ENCODE results near the gene BTBD9. TPM values are rescaled to one million over a fixed set of nuclear protein-coding genes. Genes with fewer than 3 reads are reported as not detected.

The BTBD9 gene
- total RNA-seq, 2 experiments from 2014 or later, result 8.2 to 12.2 TPM

- Mint-ChIP-seq H3K27me3 (no peaks in the 10 kb centered on the region), H3K9me3 (ENCODE audit: low read depth) (no peaks in the 10 kb centered on the region), H3K4me1 (peaks cover 4% of the 10 kb centered on the region), H3K4me3 (no peak overlapping the region), H3K27ac (no peak overlapping the region), H3K36me3 (ENCODE audit: low read depth) (no peaks in the 10 kb centered on the region)
- ChIA-PET CTCF (no interaction called here), POLR2A (no interaction called here)
- intact Hi-C loops (cut with DNase I, micrococcal nuclease), result no loop called here
- ATAC-seq (no peak), DNase-seq (no peak)
These were observed 421.5 kb downstream of the BTBD9 start for GRCh38 chr6:38218235-38218634.

- ChIA-PET CTCF (no interaction called here), POLR2A (no interaction called here)
- no peak for ATAC-seq
- H3K4me1 Mint-ChIP-seq, result peaks cover 4% of the 10 kb centered on the region
- H3K9me3 Mint-ChIP-seq (ENCODE audit: low read depth), result no peaks in the 10 kb centered on the region
- no peak for DNase-seq
- H3K4me3 Mint-ChIP-seq, result no peak overlapping the region
- H3K27ac Mint-ChIP-seq, result no peak overlapping the region
- H3K36me3 Mint-ChIP-seq (ENCODE audit: low read depth), result no peaks in the 10 kb centered on the region
- no peaks in the 10 kb centered on the region for H3K27me3 Mint-ChIP-seq
- intact Hi-C loops (cut with DNase I, micrococcal nuclease), result no loop called here
These were observed 423.3 kb downstream of the BTBD9 start for GRCh38 chr6:38216451-38216850.

- no peak overlapping the region for H3K27ac Mint-ChIP-seq
- H3K27me3 Mint-ChIP-seq, result no peaks in the 10 kb centered on the region
- no peak overlapping the region for H3K4me3 Mint-ChIP-seq
- intact Hi-C loops (cut with DNase I, micrococcal nuclease), result no loop called here
- H3K9me3 Mint-ChIP-seq (ENCODE audit: low read depth), result no peaks in the 10 kb centered on the region
- peaks cover 4% of the 10 kb centered on the region for H3K4me1 Mint-ChIP-seq
- no peaks in the 10 kb centered on the region for H3K36me3 Mint-ChIP-seq (ENCODE audit: low read depth)
- ATAC-seq (peak; percentile 33), DNase-seq (no peak)
- ChIA-PET POLR2A (no interaction called here), CTCF (interaction anchor here (0.6 to 1.3 kb wide), 2 partner anchors 9 to 19 kb away, joined by 3 read pairs; no protein-coding TSS in a partner anchor)
These were observed 423.9 kb downstream of the BTBD9 start for GRCh38 chr6:38215651-38216311.

GRCh38 chr6:38215225-38215624, 424.5 kb downstream of the BTBD9 start:
- intact Hi-C loops (cut with DNase I, micrococcal nuclease), result no loop called here
- H3K4me1 Mint-ChIP-seq, result peaks cover 6% of the 10 kb centered on the region
- no peaks in the 10 kb centered on the region for H3K36me3 Mint-ChIP-seq (ENCODE audit: low read depth)
- H3K27me3 Mint-ChIP-seq, result no peaks in the 10 kb centered on the region
- ATAC-seq (no peak), DNase-seq (no peak)
- no peak overlapping the region for H3K27ac Mint-ChIP-seq
- H3K9me3 Mint-ChIP-seq (ENCODE audit: low read depth), result no peaks in the 10 kb centered on the region
- CTCF ChIA-PET, result interaction anchor here (0.6 to 1.3 kb wide), 2 partner anchors 9 to 18 kb away, joined by 3 read pairs; no protein-coding TSS in a partner anchor
- H3K4me3 Mint-ChIP-seq, result no peak overlapping the region
- POLR2A ChIA-PET, result no interaction called here

- no peak overlapping the region for H3K4me3 Mint-ChIP-seq
- H3K9me3 Mint-ChIP-seq (ENCODE audit: low read depth), result no peaks in the 10 kb centered on the region
- ATAC-seq (no peak), DNase-seq (no peak)
- no peaks in the 10 kb centered on the region for H3K27me3 Mint-ChIP-seq
- peaks cover 8% of the 10 kb centered on the region for H3K4me1 Mint-ChIP-seq
- H3K36me3 Mint-ChIP-seq (ENCODE audit: low read depth), result no peaks in the 10 kb centered on the region
- ChIA-PET POLR2A (interaction anchor here (0.7 kb wide), 1 partner anchor 396 kb away, joined by 3 read pairs; no protein-coding TSS in a partner anchor), CTCF (interaction anchor here (0.6 kb wide), 1 partner anchor 371 kb away, joined by 4 read pairs; no protein-coding TSS in a partner anchor)
- no peak overlapping the region for H3K27ac Mint-ChIP-seq
- intact Hi-C loops (cut with DNase I, micrococcal nuclease), result no loop called here
These were observed 425.6 kb downstream of the BTBD9 start for GRCh38 chr6:38214159-38214558.

GRCh38 chr6:38213251-38213658, 426.5 kb downstream of the BTBD9 start:
- H3K4me1 Mint-ChIP-seq, result peaks cover 8% of the 10 kb centered on the region
- no peak overlapping the region for H3K27ac Mint-ChIP-seq
- H3K36me3 Mint-ChIP-seq (ENCODE audit: low read depth), result no peaks in the 10 kb centered on the region
- H3K4me3 Mint-ChIP-seq, result no peak overlapping the region
- CTCF ChIA-PET, result no interaction called here
- no peaks in the 10 kb centered on the region for H3K9me3 Mint-ChIP-seq (ENCODE audit: low read depth)
- H3K27me3 Mint-ChIP-seq, result no peaks in the 10 kb centered on the region
- no peak for ATAC-seq
- POLR2A ChIA-PET, result no interaction called here
- intact Hi-C loops (cut with DNase I, micrococcal nuclease), result no loop called here
- DNase-seq, result no peak

GRCh38 chr6:38212579-38212978, 427.1 kb downstream of the BTBD9 start:
- Mint-ChIP-seq H3K27me3 (no peaks in the 10 kb centered on the region), H3K27ac (no peak overlapping the region), H3K36me3 (ENCODE audit: low read depth) (no peaks in the 10 kb centered on the region), H3K9me3 (ENCODE audit: low read depth) (no peaks in the 10 kb centered on the region), H3K4me1 (peaks cover 8% of the 10 kb centered on the region), H3K4me3 (no peak overlapping the region)
- DNase-seq, result no peak
- ChIA-PET POLR2A (no interaction called here), CTCF (no interaction called here)
- intact Hi-C loops (cut with DNase I, micrococcal nuclease), result no loop called here
- ATAC-seq, result no peak

- ChIA-PET CTCF (no interaction called here), POLR2A (no interaction called here)
- intact Hi-C loops (cut with DNase I, micrococcal nuclease), result no loop called here
- Mint-ChIP-seq H3K9me3 (ENCODE audit: low read depth) (no peaks in the 10 kb centered on the region), H3K27ac (no peak overlapping the region), H3K4me3 (no peak overlapping the region), H3K27me3 (no peaks in the 10 kb centered on the region), H3K36me3 (ENCODE audit: low read depth) (no peaks in the 10 kb centered on the region), H3K4me1 (peaks cover 8% of the 10 kb centered on the region)
- no peak for DNase-seq
- no peak for ATAC-seq
These were observed 427.6 kb downstream of the BTBD9 start for GRCh38 chr6:38212116-38212515.

GRCh38 chr6:38209371-38210260, 430.1 kb downstream of the BTBD9 start:
- intact Hi-C loops (cut with DNase I, micrococcal nuclease), result no loop called here
- H3K27me3 Mint-ChIP-seq, result no peaks in the 10 kb centered on the region
- DNase-seq (no peak), ATAC-seq (no peak)
- POLR2A ChIA-PET, result no interaction called here
- no peaks in the 10 kb centered on the region for H3K36me3 Mint-ChIP-seq (ENCODE audit: low read depth)
- no peak overlapping the region for H3K27ac Mint-ChIP-seq
- no peak overlapping the region for H3K4me3 Mint-ChIP-seq
- H3K4me1 Mint-ChIP-seq, result peaks cover 6% of the 10 kb centered on the region
- CTCF ChIA-PET, result interaction anchor here (0.8 to 0.9 kb wide), 2 partner anchors 51 to 161 kb away, joined by 3 read pairs; no protein-coding TSS in a partner anchor
- peaks cover 2% of the 10 kb centered on the region for H3K9me3 Mint-ChIP-seq (ENCODE audit: low read depth)

- DNase-seq (no peak), ATAC-seq (no peak)
- ChIA-PET CTCF (interaction anchor here (0.6 kb wide), 1 partner anchor 627 kb away, joined by 3 read pairs; no protein-coding TSS in a partner anchor), POLR2A (no interaction called here)
- Mint-ChIP-seq H3K27me3 (no peaks in the 10 kb centered on the region), H3K27ac (no peak overlapping the region), H3K4me1 (peaks cover 6% of the 10 kb centered on the region), H3K4me3 (no peak overlapping the region), H3K36me3 (ENCODE audit: low read depth) (peaks cover 6% of the 10 kb centered on the region), H3K9me3 (ENCODE audit: low read depth) (peaks cover 2% of the 10 kb centered on the region)
- intact Hi-C loops (cut with DNase I, micrococcal nuclease), result no loop called here
These were observed 431.7 kb downstream of the BTBD9 start for GRCh38 chr6:38208028-38208427.

GRCh38 chr6:38207375-38207774, 432.4 kb downstream of the BTBD9 start:
- peaks cover 6% of the 10 kb centered on the region for H3K36me3 Mint-ChIP-seq (ENCODE audit: low read depth)
- H3K4me1 Mint-ChIP-seq, result peaks cover 6% of the 10 kb centered on the region
- POLR2A ChIA-PET, result no interaction called here
- no peak overlapping the region for H3K4me3 Mint-ChIP-seq
- no peak overlapping the region for H3K27ac Mint-ChIP-seq
- ATAC-seq, result no peak
- CTCF ChIA-PET, result no interaction called here
- peaks cover 2% of the 10 kb centered on the region for H3K9me3 Mint-ChIP-seq (ENCODE audit: low read depth)
- H3K27me3 Mint-ChIP-seq, result no peaks in the 10 kb centered on the region
- no peak for DNase-seq
- intact Hi-C loops (cut with DNase I, micrococcal nuclease), result no loop called here

GRCh38 chr6:38198219-38198618, 441.5 kb downstream of the BTBD9 start:
- Mint-ChIP-seq H3K36me3 (ENCODE audit: low read depth) (no peaks in the 10 kb centered on the region), H3K27ac (no peak overlapping the region), H3K4me3 (no peak overlapping the region), H3K4me1 (no peaks in the 10 kb centered on the region), H3K27me3 (no peaks in the 10 kb centered on the region), H3K9me3 (ENCODE audit: low read depth) (no peaks in the 10 kb centered on the region)
- POLR2A ChIA-PET, result no interaction called here
- CTCF ChIA-PET, result interaction anchor here (0.7 to 1.2 kb wide), 2 partner anchors 9 to 347 kb away, joined by 3 to 5 read pairs; no protein-coding TSS in a partner anchor
- intact Hi-C loops (cut with DNase I, micrococcal nuclease), result no loop called here
- DNase-seq (no peak), ATAC-seq (no peak)
